ENCODE measurements around the gene KSR1. TPM values are rescaled to one million over a fixed set of nuclear protein-coding genes. Genes with fewer than 3 reads are reported as not detected.

Gene KSR1
- total and polyA plus RNA-seq, 2 of the 8 experiments (the other 6 are each of a cell fraction or from before 2014, with no cell fraction given) = 14.1 to 34.7 TPM

- no peak overlapping the region for H2BK120ac ChIP-seq (replicated peaks; ENCODE audit: low read depth, low read length)
- POLR2A ChIA-PET (ENCODE audit: partially characterized antibody) = no interaction called here
- TF ChIP-seq CHD2 (IDR thresholded peaks at IDR 0.05; ENCODE audit: low read length) = no peak
- TF ChIP-seq USF2 (IDR thresholded peaks at IDR 0.05; ENCODE audit: low read length) = no peak
- no peak for TF ChIP-seq GTF2F1 (IDR thresholded peaks at IDR 0.05; ENCODE audit: borderline replicate concordance, low read depth, low read length)
- TF ChIP-seq TEAD4 (IDR thresholded peaks at IDR 0.05; ENCODE audit: low read depth, low read length) = no peak
- TF ChIP-seq PHF8 (conservative IDR thresholded peaks at IDR 0.05; ENCODE audit: low read depth, low read length) = no peak
- no peak for TF ChIP-seq CTBP2 (IDR thresholded peaks at IDR 0.05; ENCODE audit: borderline replicate concordance, insufficient read depth, insufficient read length, low read length)
- no peak for TF ChIP-seq SIN3A (conservative IDR thresholded peaks at IDR 0.05 in 1 of 2, IDR thresholded peaks at IDR 0.05 in 1 of 2; ENCODE audit: low read depth in 1 of 2, low read length in 2 of 2)
- TF ChIP-seq KDM5A (IDR thresholded peaks at IDR 0.05; ENCODE audit: low read length) = no peak
Measured at GRCh38 chr17:27649929-27650328, 193.7 kb downstream of the KSR1 start.

More at GRCh38 chr17:27649929-27650328, 193.7 kb downstream of the KSR1 start:
- H3K56ac ChIP-seq (replicated peaks; ENCODE audit: insufficient read length, low read depth, low read length) = no peak overlapping the region
- H3K18ac ChIP-seq (ENCODE audit: extremely low read depth, low read length) = no peak overlapping the region
- no peak overlapping the region; the same call in 1 of the 2 replicates for H2BK12ac ChIP-seq (ENCODE audit: low read depth, low read length)
- FAIRE-seq = no peak
- no peak overlapping the region for H4K8ac ChIP-seq (ENCODE audit: extremely low read depth, insufficient read depth, low read length)
- no peaks in the 10 kb centered on the region for H4K20me1 ChIP-seq (replicated peaks in 1 of 2; ENCODE audit: control insufficient read depth in 1 of 2, insufficient read depth in 2 of 2, low read length in 2 of 2)
- no peak overlapping the region for H3K9ac ChIP-seq (replicated peaks in 1 of 4; ENCODE audit: extremely low read depth in 1 of 4, low read depth in 3 of 4, low read length in 3 of 4)
- no peak overlapping the region for H3K4me2 ChIP-seq (ENCODE audit: insufficient read depth in 1 of 2, low read depth in 2 of 2, low read length in 2 of 2)
- CTCF ChIA-PET (ENCODE audit: partially characterized antibody) = interaction anchor here (0.8 to 18.4 kb wide), 20 partner anchors 10 to 413 kb away, joined by 3 to 338 read pairs (median 8); partner anchors contain the start of gene LGALS9
- no peak overlapping the region for H4K5ac ChIP-seq (ENCODE audit: insufficient read length, low read depth, low read length)
- no peaks in the 10 kb centered on the region for H3K36me3 ChIP-seq (ENCODE audit: control insufficient read depth in 2 of 4, insufficient read depth in 4 of 4, low read length in 3 of 4)
- DNase-seq (ENCODE audit: low read depth in 1 of 2, low spot score in 2 of 2) = no peak
- H3K27me3 ChIP-seq (replicated peaks in 1 of 4; ENCODE audit: control insufficient read depth in 3 of 4, extremely low read depth in 1 of 4, insufficient read depth in 3 of 4, low read length in 3 of 4) = no peaks in the 10 kb centered on the region
- H3K4me3 ChIP-seq (ENCODE audit: extremely low read depth in 1 of 4, insufficient read depth in 2 of 4, low read depth in 3 of 4, low read length in 4 of 4) = no peak overlapping the region
- no peak overlapping the region for H2BK20ac ChIP-seq (ENCODE audit: low read length)
- peaks cover 0 to 4% (median 0%) of the 10 kb centered on the region in 4 experiments; a peak in 1 of 7 replicates for H3K4me1 ChIP-seq (replicated peaks in 1 of 4; ENCODE audit: control insufficient read depth in 3 of 4, insufficient read depth in 4 of 4, low read length in 3 of 4)
- H2BK5ac ChIP-seq (ENCODE audit: low read depth, low read length) = no peak overlapping the region
- H2BK15ac ChIP-seq (ENCODE audit: low read length) = no peak overlapping the region
- no peak overlapping the region for H3K23ac ChIP-seq (ENCODE audit: insufficient read length)
- no peak overlapping the region for H3K27ac ChIP-seq (ENCODE audit: low read depth, low read length)
- no peak overlapping the region for H2AFZ ChIP-seq (ENCODE audit: low read length)
- no peaks in the 10 kb centered on the region for H3K79me2 ChIP-seq (ENCODE audit: control insufficient read depth in 1 of 2, insufficient read depth in 2 of 2, low read length in 2 of 2)
- H4K91ac ChIP-seq (replicated peaks; ENCODE audit: insufficient read length, low read length) = no peak overlapping the region
- H3K9me3 ChIP-seq (ENCODE audit: insufficient read depth in 2 of 2, low read depth in 1 of 2, low read length in 1 of 2) = no peaks in the 10 kb centered on the region
- H3K23me2 ChIP-seq (ENCODE audit: low read depth, low read length) = no peaks in the 10 kb centered on the region
- no peak overlapping the region for H3K4ac ChIP-seq (replicated peaks; ENCODE audit: insufficient read length, low read depth, low read length)
- 96% methylated on average over 16 of the region's 16 CpGs; no CpG with 5 or more reads in 1 of the 2 experiments for WGBS, 2 experiments (ENCODE audit: extremely low coverage in 1 of 2, insufficient coverage in 1 of 2, insufficient read length in 1 of 2, insufficient replicate concordance in 2 of 2, low coverage in 1 of 2, low lambda C conversion rate in 2 of 2, missing lambda C conversion rate in 1 of 2)
- no peak overlapping the region for H2AK5ac ChIP-seq (ENCODE audit: low read depth, low read length)
- no peaks in the 10 kb centered on the region for H3K79me1 ChIP-seq (ENCODE audit: low read depth, low read length)
- H3K14ac ChIP-seq (ENCODE audit: insufficient read length) = no peak overlapping the region

Data from H1 (cell line).